ENCODE results near the gene FAM53A.

DNA sequence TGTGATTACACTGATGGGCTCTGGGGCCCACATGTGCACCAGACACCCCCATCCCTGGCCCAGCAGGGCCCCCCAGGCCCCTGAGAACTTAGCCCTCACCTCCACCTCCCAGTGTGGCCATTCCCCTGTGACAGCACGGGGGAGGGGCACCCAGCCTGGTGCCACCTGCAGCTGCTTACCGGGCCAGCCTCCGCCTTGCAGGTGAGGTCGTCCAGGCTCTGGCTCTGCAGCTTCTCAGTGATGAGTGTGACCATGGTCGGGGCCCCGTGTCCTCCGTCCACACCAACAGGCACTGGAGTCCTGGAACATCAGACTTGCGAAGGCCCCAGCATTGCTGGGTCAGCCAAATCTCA is 15.6 kb downstream of the FAM53A start:
- TF ChIP-seq, protein P1, sequence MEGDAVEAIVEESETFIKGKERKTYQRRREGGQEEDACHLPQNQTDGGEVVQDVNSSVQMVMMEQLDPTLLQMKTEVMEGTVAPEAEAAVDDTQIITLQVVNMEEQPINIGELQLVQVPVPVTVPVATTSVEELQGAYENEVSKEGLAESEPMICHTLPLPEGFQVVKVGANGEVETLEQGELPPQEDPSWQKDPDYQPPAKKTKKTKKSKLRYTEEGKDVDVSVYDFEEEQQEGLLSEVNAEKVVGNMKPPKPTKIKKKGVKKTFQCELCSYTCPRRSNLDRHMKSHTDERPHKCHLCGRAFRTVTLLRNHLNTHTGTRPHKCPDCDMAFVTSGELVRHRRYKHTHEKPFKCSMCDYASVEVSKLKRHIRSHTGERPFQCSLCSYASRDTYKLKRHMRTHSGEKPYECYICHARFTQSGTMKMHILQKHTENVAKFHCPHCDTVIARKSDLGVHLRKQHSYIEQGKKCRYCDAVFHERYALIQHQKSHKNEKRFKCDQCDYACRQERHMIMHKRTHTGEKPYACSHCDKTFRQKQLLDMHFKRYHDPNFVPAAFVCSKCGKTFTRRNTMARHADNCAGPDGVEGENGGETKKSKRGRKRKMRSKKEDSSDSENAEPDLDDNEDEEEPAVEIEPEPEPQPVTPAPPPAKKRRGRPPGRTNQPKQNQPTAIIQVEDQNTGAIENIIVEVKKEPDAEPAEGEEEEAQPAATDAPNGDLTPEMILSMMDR (conservative IDR thresholded peaks at IDR 0.05; ENCODE audit: low read depth, low read length): no peak
- no peak for TF ChIP-seq EZH2 (IDR thresholded peaks at IDR 0.05; ENCODE audit: borderline replicate concordance, low read depth, low read length, poor library complexity, severe bottlenecking)
